ENCODE measurements around the gene HMCN1. TPM values are rescaled to one million over a fixed set of nuclear protein-coding genes. Genes with fewer than 3 reads are reported as not detected.

HMCN1 gene
- polyA plus RNA-seq, 1 of the 3 experiments (the other 2 are of a cell fraction): 59.5 TPM

DNA sequence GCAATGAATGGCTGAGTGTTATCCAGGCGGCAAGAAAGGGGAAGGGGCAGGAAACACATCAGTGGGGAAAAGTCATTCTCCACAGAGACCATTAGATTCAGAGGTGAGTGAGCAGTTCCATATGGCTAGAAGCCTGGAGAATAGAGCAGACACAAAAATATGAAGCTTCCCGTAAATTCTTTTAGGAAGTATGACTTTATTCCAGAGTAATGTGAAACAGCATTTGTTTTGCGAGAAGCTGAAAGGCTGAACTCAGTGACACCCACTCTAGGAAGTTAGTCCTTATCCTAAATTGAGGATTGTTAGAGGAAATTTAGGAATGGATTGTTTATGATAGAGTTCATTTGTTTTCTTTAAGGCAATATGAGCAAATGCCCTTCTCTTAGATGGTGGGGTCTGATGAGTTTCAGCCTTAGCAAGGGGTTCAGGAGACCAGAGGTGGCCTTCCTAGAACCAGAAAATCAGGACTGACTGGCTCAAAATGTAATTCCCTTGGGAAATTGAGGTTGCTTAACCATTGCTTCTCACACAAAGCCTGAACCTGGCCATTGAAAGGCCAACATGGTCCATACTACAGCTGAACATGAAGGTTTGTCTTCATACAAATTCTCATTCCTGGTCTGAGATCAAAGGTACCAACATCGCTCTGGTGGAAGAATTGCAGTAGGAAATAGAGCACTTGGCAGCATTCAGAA is 473.3 kb downstream of the HMCN1 start:
- Histone ChIP-seq H3K79me2 (ENCODE audit: insufficient read depth) (no peaks in the 10 kb centered on the region), H3K9ac (no peak overlapping the region), H3K9me3 (no peaks in the 10 kb centered on the region), H3K27ac (ENCODE audit: low read depth in 2 of 2, low read length in 1 of 2) (peak overlapping the region in 1 of 2 experiments; percentile 34; a peak in 1 of 4 replicates), H3K27me3 (ENCODE audit: insufficient read depth) (no peaks in the 10 kb centered on the region), H3K9me2 (no peaks in the 10 kb centered on the region), H3K4me2 (no peak overlapping the region), H3K36me3 (replicated peaks in 1 of 2; ENCODE audit: control insufficient read depth in 1 of 2, insufficient read depth in 2 of 2, low read length in 1 of 2) (no peaks in the 10 kb centered on the region), H2AFZ (ENCODE audit: low read depth) (no peak overlapping the region), H3K4me1 (ENCODE audit: control insufficient read depth in 1 of 2, insufficient read depth in 2 of 2, low read depth in 1 of 2, low read length in 1 of 2) (peaks cover 0 to 9% of the 10 kb centered on the region in 2 experiments; a peak in 3 of 4 replicates), H4K20me1 (ENCODE audit: insufficient read depth) (no peaks in the 10 kb centered on the region), H3F3A (replicated peaks; ENCODE audit: insufficient read depth) (peaks cover 4% of the 10 kb centered on the region), H3K4me3 (ENCODE audit: low read depth in 2 of 2, low read length in 1 of 2) (no peak overlapping the region)
- 82% methylated on average over 4 of the region's 4 CpGs for WGBS (ENCODE audit: low lambda C conversion rate)
- ChIA-PET CTCF (no interaction called here), POLR2A (no interaction called here)
- DNase-seq: no peak
- TF ChIP-seq, protein P1, sequence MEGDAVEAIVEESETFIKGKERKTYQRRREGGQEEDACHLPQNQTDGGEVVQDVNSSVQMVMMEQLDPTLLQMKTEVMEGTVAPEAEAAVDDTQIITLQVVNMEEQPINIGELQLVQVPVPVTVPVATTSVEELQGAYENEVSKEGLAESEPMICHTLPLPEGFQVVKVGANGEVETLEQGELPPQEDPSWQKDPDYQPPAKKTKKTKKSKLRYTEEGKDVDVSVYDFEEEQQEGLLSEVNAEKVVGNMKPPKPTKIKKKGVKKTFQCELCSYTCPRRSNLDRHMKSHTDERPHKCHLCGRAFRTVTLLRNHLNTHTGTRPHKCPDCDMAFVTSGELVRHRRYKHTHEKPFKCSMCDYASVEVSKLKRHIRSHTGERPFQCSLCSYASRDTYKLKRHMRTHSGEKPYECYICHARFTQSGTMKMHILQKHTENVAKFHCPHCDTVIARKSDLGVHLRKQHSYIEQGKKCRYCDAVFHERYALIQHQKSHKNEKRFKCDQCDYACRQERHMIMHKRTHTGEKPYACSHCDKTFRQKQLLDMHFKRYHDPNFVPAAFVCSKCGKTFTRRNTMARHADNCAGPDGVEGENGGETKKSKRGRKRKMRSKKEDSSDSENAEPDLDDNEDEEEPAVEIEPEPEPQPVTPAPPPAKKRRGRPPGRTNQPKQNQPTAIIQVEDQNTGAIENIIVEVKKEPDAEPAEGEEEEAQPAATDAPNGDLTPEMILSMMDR (IDR thresholded peaks at IDR 0.05): no peak
- TF ChIP-seq TEAD4 (IDR thresholded peaks at IDR 0.05; ENCODE audit: borderline replicate concordance, insufficient read depth) (no peak), FOXJ3 (CRISPR knock-in tag; IDR thresholded peaks at IDR 0.05) (no peak), JUND (IDR thresholded peaks at IDR 0.05) (no peak), GABPA (IDR thresholded peaks at IDR 0.05; ENCODE audit: low read depth) (no peak), MEF2A (IDR thresholded peaks at IDR 0.05; ENCODE audit: borderline replicate concordance, low read depth) (no peak), GATA2 (CRISPR knock-in tag; IDR thresholded peaks at IDR 0.05) (no peak), FOSL2 (IDR thresholded peaks at IDR 0.05; ENCODE audit: borderline replicate concordance, low read depth) (no peak), ELF1 (IDR thresholded peaks at IDR 0.05) (no peak), SIN3A (IDR thresholded peaks at IDR 0.05; ENCODE audit: borderline replicate concordance, low read depth, low read length) (no peak)
- TF ChIP-seq, protein P2, sequence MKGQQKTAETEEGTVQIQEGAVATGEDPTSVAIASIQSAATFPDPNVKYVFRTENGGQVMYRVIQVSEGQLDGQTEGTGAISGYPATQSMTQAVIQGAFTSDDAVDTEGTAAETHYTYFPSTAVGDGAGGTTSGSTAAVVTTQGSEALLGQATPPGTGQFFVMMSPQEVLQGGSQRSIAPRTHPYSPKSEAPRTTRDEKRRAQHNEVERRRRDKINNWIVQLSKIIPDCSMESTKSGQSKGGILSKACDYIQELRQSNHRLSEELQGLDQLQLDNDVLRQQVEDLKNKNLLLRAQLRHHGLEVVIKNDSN (IDR thresholded peaks at IDR 0.05; ENCODE audit: borderline replicate concordance, low read depth): no peak
- TF ChIP-seq, protein P3, sequence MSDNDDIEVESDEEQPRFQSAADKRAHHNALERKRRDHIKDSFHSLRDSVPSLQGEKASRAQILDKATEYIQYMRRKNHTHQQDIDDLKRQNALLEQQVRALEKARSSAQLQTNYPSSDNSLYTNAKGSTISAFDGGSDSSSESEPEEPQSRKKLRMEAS (IDR thresholded peaks at IDR 0.05; ENCODE audit: low read depth): no peak

DNA sequence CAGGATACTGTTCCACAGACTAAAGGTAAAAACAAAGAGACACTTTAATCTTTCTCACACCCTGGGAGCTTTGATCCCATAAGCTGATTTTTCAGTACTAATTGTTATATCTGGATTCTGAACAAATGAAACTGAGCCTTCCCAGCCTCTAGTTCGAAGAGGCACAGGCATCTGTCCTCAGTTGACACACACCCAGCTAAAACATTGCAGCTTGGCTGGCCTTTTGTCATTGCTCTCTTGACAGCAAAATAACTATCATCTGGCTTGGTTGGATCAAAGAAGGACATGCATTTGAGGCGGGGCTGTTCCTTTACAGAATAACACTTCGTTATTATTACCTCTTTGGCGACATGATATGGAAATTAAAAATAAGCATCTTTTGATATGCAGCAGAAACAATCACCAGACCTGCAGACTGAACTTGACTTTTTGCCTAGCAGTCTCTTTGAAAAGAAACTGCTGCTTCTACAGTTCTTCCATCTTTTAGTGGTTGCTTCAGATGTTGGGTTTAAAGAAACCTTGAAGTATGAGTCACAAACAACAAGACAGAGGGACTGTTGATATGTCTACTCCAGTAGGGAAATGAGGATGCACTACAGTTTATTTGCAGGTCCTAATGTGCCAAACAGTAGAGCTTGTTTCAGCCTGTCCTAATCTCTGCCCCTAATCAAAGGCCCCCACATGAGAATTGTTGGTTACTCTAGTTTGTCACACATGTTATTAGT is 474.4 kb downstream of the HMCN1 start:
- Histone ChIP-seq H3K27me3 (ENCODE audit: insufficient read depth) (no peaks in the 10 kb centered on the region), H3K4me3 (ENCODE audit: low read depth in 2 of 2, low read length in 1 of 2) (no peak overlapping the region), H2AFZ (ENCODE audit: low read depth) (no peak overlapping the region), H3K27ac (ENCODE audit: low read depth in 2 of 2, low read length in 1 of 2) (no peak overlapping the region), H3K79me2 (ENCODE audit: insufficient read depth) (no peaks in the 10 kb centered on the region), H4K20me1 (ENCODE audit: insufficient read depth) (no peaks in the 10 kb centered on the region), H3K36me3 (replicated peaks in 1 of 2; ENCODE audit: control insufficient read depth in 1 of 2, insufficient read depth in 2 of 2, low read length in 1 of 2) (no peaks in the 10 kb centered on the region), H3K9me2 (no peaks in the 10 kb centered on the region), H3F3A (replicated peaks; ENCODE audit: insufficient read depth) (peaks cover 4% of the 10 kb centered on the region), H3K4me2 (no peak overlapping the region), H3K4me1 (ENCODE audit: control insufficient read depth in 1 of 2, insufficient read depth in 2 of 2, low read depth in 1 of 2, low read length in 1 of 2) (peaks cover 0 to 9% of the 10 kb centered on the region in 2 experiments; a peak in 3 of 4 replicates), H3K9ac (no peak overlapping the region), H3K9me3 (no peaks in the 10 kb centered on the region)
- WGBS (ENCODE audit: low lambda C conversion rate): 47% methylated on average over 4 of the region's 4 CpGs
- DNase-seq: no peak
- ChIA-PET POLR2A (interaction anchor here (0.8 kb wide), 1 partner anchor 16 kb away, joined by 3 read pairs; no protein-coding TSS in a partner anchor), CTCF (interaction anchor here (1.4 kb wide), 1 partner anchor 54 kb away, joined by 3 read pairs; no protein-coding TSS in a partner anchor)
- TF ChIP-seq, protein P4, sequence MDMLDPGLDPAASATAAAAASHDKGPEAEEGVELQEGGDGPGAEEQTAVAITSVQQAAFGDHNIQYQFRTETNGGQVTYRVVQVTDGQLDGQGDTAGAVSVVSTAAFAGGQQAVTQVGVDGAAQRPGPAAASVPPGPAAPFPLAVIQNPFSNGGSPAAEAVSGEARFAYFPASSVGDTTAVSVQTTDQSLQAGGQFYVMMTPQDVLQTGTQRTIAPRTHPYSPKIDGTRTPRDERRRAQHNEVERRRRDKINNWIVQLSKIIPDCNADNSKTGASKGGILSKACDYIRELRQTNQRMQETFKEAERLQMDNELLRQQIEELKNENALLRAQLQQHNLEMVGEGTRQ (IDR thresholded peaks at IDR 0.05; ENCODE audit: borderline replicate concordance, low read depth, low read length): no peak
- TF ChIP-seq, protein P5, sequence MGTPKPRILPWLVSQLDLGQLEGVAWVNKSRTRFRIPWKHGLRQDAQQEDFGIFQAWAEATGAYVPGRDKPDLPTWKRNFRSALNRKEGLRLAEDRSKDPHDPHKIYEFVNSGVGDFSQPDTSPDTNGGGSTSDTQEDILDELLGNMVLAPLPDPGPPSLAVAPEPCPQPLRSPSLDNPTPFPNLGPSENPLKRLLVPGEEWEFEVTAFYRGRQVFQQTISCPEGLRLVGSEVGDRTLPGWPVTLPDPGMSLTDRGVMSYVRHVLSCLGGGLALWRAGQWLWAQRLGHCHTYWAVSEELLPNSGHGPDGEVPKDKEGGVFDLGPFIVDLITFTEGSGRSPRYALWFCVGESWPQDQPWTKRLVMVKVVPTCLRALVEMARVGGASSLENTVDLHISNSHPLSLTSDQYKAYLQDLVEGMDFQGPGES (IDR thresholded peaks at IDR 0.05; ENCODE audit: low read depth, low read length): no peak
- TF ChIP-seq EP300 (IDR thresholded peaks at IDR 0.05; ENCODE audit: borderline replicate concordance in 1 of 2, low read depth in 1 of 2, low read length in 1 of 2) (no peak), POLR2AphosphoS5 (IDR thresholded peaks at IDR 0.05; ENCODE audit: low read depth, low read length) (no peak), JUND (IDR thresholded peaks at IDR 0.05) (no peak), SMC3 (IDR thresholded peaks at IDR 0.05; ENCODE audit: low read depth, low read length) (no peak), RXRA (IDR thresholded peaks at IDR 0.05; ENCODE audit: borderline replicate concordance, low read depth) (no peak), ELF1 (IDR thresholded peaks at IDR 0.05) (no peak), GABPA (IDR thresholded peaks at IDR 0.05; ENCODE audit: low read depth) (no peak)
- TF ChIP-seq, protein P2 (IDR thresholded peaks at IDR 0.05; ENCODE audit: borderline replicate concordance, low read depth): no peak
